B cell (primary cell): ENCODE results near the gene PTPN23. TPM values are rescaled to one million over a fixed set of nuclear protein-coding genes. Genes with fewer than 3 reads are reported as not detected.

Source experiments
- ATAC-seq: fragments of 200-7000 bp; cut with Tn5 transposase; one replicate; pipeline ENCODE4 v1.10.0; 2021; ENCODE audit warnings: low read depth, mild to moderate bottlenecking, moderate number of reproducible peaks, moderate library complexity
- CTCF ChIA-PET: fragments of 350-600 bp; sonication (Branson Sonifier 250); formaldehyde crosslinking; loops from one replicate; lab custom pipeline; 2021; ENCODE audit warnings: antibody characterized with exemption, inconsistent platforms; lab: Charles Lee
- POLR2A ChIA-PET: fragments of 350-600 bp; sonication (Branson Sonifier 250); formaldehyde crosslinking; loops from one replicate; lab custom pipeline; 2021; ENCODE audit warnings: antibody characterized with exemption; lab: Charles Lee
- DNase-seq: peaks from one replicate; pipeline ENCODE4 v3.0.0; 2013
- H2AFZ ChIP-seq: 2 replicates; pipeline ENCODE4 v1.6.1; 2012; ENCODE audit warnings: mild to moderate bottlenecking, low read depth, low read length; ENCODE audit not compliant: insufficient read depth, poor library complexity, severe bottlenecking
- H3K27ac ChIP-seq, 2 donors: 1 replicate in 1 of 2; 2 replicates in 1 of 2; pipeline ENCODE4 v1.5.1; 2012 to 2013; ENCODE audit warnings: low read length in 2 of 2, mild to moderate bottlenecking in 2 of 2, moderate library complexity in 1 of 2
- H3K27me3 ChIP-seq, 4 experiments: fragments of 200-600 bp in 1 of 4; sonication (generic) in 1 of 4; replicated peaks in 1 of 4; 1 replicate in 2 of 4; 2 replicates in 2 of 4; pipeline versions ENCODE4 v1.6.1 to v1.7.0; 2013 to 2016; ENCODE audit warnings: low read length in 3 of 4, mild to moderate bottlenecking in 2 of 4, mixed read lengths in 1 of 4, moderate library complexity in 1 of 4; ENCODE audit not compliant: insufficient read depth in 4 of 4, control insufficient read depth in 3 of 4; ENCODE audit errors: control extremely low read depth in 1 of 4
- H3K36me3 ChIP-seq, 2 experiments: replicated peaks in 1 of 2; 1 replicate in 1 of 2; 2 replicates in 1 of 2; pipeline versions ENCODE4 v1.6.1 to v1.7.1; 2013; ENCODE audit warnings: low read length in 1 of 2; ENCODE audit not compliant: insufficient read depth in 2 of 2, control insufficient read depth in 1 of 2; ENCODE audit errors: control extremely low read depth in 1 of 2, extremely low read depth in 1 of 2
- H3K4me1 ChIP-seq, 2 donors: fragments of 200-600 bp in 1 of 2; sonication (generic) in 1 of 2; 1 replicate in 1 of 2; 2 replicates in 1 of 2; pipeline versions ENCODE4 v1.5.1 to v1.6.1; 2013 to 2017; ENCODE audit warnings: low read length in 2 of 2; ENCODE audit not compliant: control insufficient read depth in 2 of 2, insufficient read depth in 2 of 2
- H3K4me2 ChIP-seq: replicated peaks from 2 replicates; pipeline ENCODE3; 2012; ENCODE audit warnings: mild to moderate bottlenecking, low read depth, low read length; ENCODE audit not compliant: poor library complexity, severe bottlenecking
- H3K4me3 ChIP-seq, 5 experiments: fragments of 200-600 bp in 1 of 5; sonication (generic) in 1 of 5; 1 replicate in 3 of 5; 2 replicates in 2 of 5; pipeline versions ENCODE4 v1.5.1 to v1.7.0; 2011 to 2016; ENCODE audit warnings: low read length in 4 of 5, mild to moderate bottlenecking in 4 of 5, low read depth in 2 of 5, control low read depth in 1 of 5, moderate library complexity in 1 of 5; ENCODE audit not compliant: insufficient read depth in 1 of 5; ENCODE audit errors: control extremely low read depth in 1 of 5, extremely low read depth in 1 of 5
- H3K79me2 ChIP-seq: fragments of 200-600 bp; sonication (generic); one replicate; pipeline ENCODE4 v1.6.0; 2016; ENCODE audit warnings: low read length; ENCODE audit not compliant: control insufficient read depth, insufficient read depth
- H3K9ac ChIP-seq: fragments of 200-600 bp; sonication (generic); 2 replicates; pipeline ENCODE4 v1.6.1; 2017; ENCODE audit warnings: mild to moderate bottlenecking, low read length, moderate library complexity
- H3K9me3 ChIP-seq, 3 donors: one replicate each; pipeline versions ENCODE4 v1.6.1 to v1.7.1; 2013; ENCODE audit warnings: low read length in 2 of 3; ENCODE audit not compliant: control insufficient read depth in 2 of 3, insufficient read depth in 1 of 3; ENCODE audit errors: control extremely low read depth in 1 of 3
- H4K20me1 ChIP-seq: 2 replicates; pipeline ENCODE4 v1.6.0; 2012; ENCODE audit warnings: mild to moderate bottlenecking, low read length; ENCODE audit not compliant: insufficient read depth, control insufficient read depth, poor library complexity, severe bottlenecking
- H3K27ac Mint-ChIP-seq: one replicate; pipeline ENCODE4 v1.8.0; 2021; ENCODE audit warnings: mixed read lengths
- H3K27me3 Mint-ChIP-seq: one replicate; pipeline ENCODE4 v1.8.0; 2021; ENCODE audit warnings: mixed read lengths
- H3K4me1 Mint-ChIP-seq: one replicate; pipeline ENCODE4 v1.8.0; 2021; ENCODE audit warnings: mixed read lengths
- H3K4me3 Mint-ChIP-seq: one replicate; pipeline ENCODE4 v1.8.0; 2021; ENCODE audit warnings: mixed read lengths
- H3K9me3 Mint-ChIP-seq: one replicate; pipeline ENCODE4 v1.8.0; 2022; ENCODE audit warnings: mixed read lengths; ENCODE audit not compliant: insufficient read depth
- EZH2 ChIP-seq: IDR thresholded peaks from 2 replicates; pipeline ENCODE4 v1.6.1; 2012; ENCODE audit warnings: borderline replicate concordance, low read depth, mild to moderate bottlenecking, moderate library complexity, low read length; ENCODE audit not compliant: insufficient read depth, poor library complexity, severe bottlenecking
- WGBS: methylation state at CpG from one replicate; pipeline ENCODE4 v1.1.5; 2013; ENCODE audit warnings: missing lambda C conversion rate; ENCODE audit not compliant: insufficient coverage; 5-methylcytosine and 5-hydroxymethylcytosine counted together
- intact Hi-C: fragments of 100-400 bp; cut with micrococcal nuclease; formaldehyde crosslinking; loops from one replicate; pipeline ENCODE4 v1.10.0; 2022
- polyA plus RNA-seq: library from polyadenylated mRNA; depleted of rRNA; stranded (reverse); fragments of >200 nt; gene quantifications from 2 replicates; pipeline ENCODE4 v1.2.3, GENCODE V29; 2012
- total RNA-seq, 2 donors: library from RNA; stranded (reverse); fragments of 120-200 nt in 1 of 2; gene quantifications; 1 replicate in 1 of 2; 2 replicates in 1 of 2; pipeline versions ENCODE4 v1.2.3 to v1.2.4, GENCODE V29; 2013 to 2022
- TF ChIP-seq, protein P1 (sequence below): fragments of 200-600 bp; IDR thresholded peaks from one replicate; pipeline ENCODE4 v1.8.0; 2022; ENCODE audit warnings: antibody characterized with exemption, mild to moderate bottlenecking

Gene PTPN23
- total and polyA plus RNA-seq, 2 donors (not counting 1 experiment from before 2014, with no cell fraction given) = 21.3 to 68.8 TPM

DNA sequence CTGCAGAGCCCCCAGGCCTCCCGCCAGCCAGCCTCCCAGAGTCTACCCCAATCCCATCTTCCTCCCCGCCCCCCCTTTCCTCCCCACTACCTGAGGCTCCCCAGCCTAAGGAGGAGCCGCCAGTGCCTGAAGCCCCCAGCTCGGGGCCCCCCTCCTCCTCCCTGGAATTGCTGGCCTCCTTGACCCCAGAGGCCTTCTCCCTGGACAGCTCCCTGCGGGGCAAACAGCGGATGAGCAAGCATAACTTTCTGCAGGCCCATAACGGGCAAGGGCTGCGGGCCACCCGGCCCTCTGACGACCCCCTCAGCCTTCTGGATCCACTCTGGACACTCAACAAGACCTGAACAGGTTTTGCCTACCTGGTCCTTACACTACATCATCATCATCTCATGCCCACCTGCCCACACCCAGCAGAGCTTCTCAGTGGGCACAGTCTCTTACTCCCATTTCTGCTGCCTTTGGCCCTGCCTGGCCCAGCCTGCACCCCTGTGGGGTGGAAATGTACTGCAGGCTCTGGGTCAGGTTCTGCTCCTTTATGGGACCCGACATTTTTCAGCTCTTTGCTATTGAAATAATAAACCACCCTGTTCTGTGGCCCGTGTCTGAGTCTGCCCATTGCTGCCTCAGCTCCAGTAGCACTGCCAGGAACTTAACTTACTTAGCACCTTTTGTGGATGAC, 32.2 kb downstream of the PTPN23 start:
- DNase-seq (no peak), ATAC-seq (no peak)
- Histone ChIP-seq H3K36me3 (peaks cover 0 to 72% of the 10 kb centered on the region in 2 experiments), H3K9me3 (no peaks in the 10 kb centered on the region), H3K9ac (no peak overlapping the region), H4K20me1 (no peaks in the 10 kb centered on the region), H3K4me3 (no peak overlapping the region), H3K4me2 (no peak overlapping the region), H3K4me1 (peaks cover 7 to 13% of the 10 kb centered on the region in 2 donors), H2AFZ (no peak overlapping the region), H3K27ac (no peak overlapping the region), H3K27me3 (no peaks in the 10 kb centered on the region), H3K79me2 (no peaks in the 10 kb centered on the region)
- TF ChIP-seq, protein P1, sequence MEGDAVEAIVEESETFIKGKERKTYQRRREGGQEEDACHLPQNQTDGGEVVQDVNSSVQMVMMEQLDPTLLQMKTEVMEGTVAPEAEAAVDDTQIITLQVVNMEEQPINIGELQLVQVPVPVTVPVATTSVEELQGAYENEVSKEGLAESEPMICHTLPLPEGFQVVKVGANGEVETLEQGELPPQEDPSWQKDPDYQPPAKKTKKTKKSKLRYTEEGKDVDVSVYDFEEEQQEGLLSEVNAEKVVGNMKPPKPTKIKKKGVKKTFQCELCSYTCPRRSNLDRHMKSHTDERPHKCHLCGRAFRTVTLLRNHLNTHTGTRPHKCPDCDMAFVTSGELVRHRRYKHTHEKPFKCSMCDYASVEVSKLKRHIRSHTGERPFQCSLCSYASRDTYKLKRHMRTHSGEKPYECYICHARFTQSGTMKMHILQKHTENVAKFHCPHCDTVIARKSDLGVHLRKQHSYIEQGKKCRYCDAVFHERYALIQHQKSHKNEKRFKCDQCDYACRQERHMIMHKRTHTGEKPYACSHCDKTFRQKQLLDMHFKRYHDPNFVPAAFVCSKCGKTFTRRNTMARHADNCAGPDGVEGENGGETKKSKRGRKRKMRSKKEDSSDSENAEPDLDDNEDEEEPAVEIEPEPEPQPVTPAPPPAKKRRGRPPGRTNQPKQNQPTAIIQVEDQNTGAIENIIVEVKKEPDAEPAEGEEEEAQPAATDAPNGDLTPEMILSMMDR = no peak
- no peak for TF ChIP-seq EZH2
- ChIA-PET CTCF (interaction anchor here (1.1 to 1.7 kb wide), 3 partner anchors 8 to 13 kb away, joined by 3 to 4 read pairs (median 3); no protein-coding TSS in a partner anchor), POLR2A (interaction anchor here (1.0 kb wide), 1 partner anchor 63 kb away, joined by 3 read pairs; the partner anchor contains the start of gene SCAP)
- H3K4me3 Mint-ChIP-seq = no peak overlapping the region
- peak overlapping the region; percentile 22 for H3K27ac Mint-ChIP-seq
- H3K4me1 Mint-ChIP-seq = peaks cover 18% of the 10 kb centered on the region
- H3K9me3 Mint-ChIP-seq = no peaks in the 10 kb centered on the region
- 84% methylated on average over 12 of the region's 12 CpGs for WGBS
- H3K27me3 Mint-ChIP-seq = no peaks in the 10 kb centered on the region
- intact Hi-C loops = no loop called here

DNA sequence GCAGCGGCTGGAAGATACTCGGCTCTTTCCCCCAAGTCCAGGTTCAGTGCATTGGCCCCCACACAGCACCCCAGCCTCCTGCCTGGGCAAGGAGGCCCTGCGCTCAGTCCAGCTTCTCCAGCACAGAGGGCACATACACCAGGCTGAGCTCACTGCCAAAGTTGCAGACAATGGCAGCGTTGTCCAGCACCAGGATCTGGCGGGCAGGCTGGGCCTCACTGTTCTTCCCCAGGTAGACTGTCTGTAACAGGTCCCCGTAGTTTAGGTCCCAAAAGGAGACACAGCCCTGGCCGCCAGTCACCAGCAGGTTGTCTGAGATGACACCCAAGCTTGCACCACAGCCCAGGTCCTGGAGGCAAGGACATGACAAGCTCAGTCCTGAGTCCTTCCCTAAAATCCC, 32.9 kb downstream of the PTPN23 start:
- DNase-seq = no peak
- Histone ChIP-seq H3K4me3 (no peak overlapping the region), H3K27me3 (no peaks in the 10 kb centered on the region), H3K9ac (no peak overlapping the region), H3K36me3 (peaks cover 0 to 66% of the 10 kb centered on the region in 2 experiments), H3K9me3 (no peaks in the 10 kb centered on the region), H4K20me1 (no peaks in the 10 kb centered on the region), H3K4me2 (no peak overlapping the region), H3K79me2 (no peaks in the 10 kb centered on the region), H3K4me1 (peaks cover 7 to 13% of the 10 kb centered on the region in 2 donors), H2AFZ (no peak overlapping the region), H3K27ac (peak overlapping the region in 1 of 2 donors; percentile 47)
- TF ChIP-seq, protein P1 = no peak
- TF ChIP-seq EZH2 = no peak
- ATAC-seq = no peak
- intact Hi-C loops = no loop called here
- WGBS = 97% methylated on average over 7 of the region's 7 CpGs
- peaks cover 18% of the 10 kb centered on the region for H3K4me1 Mint-ChIP-seq
- H3K9me3 Mint-ChIP-seq = no peaks in the 10 kb centered on the region
- ChIA-PET CTCF (interaction anchor here (1.1 to 1.2 kb wide), 2 partner anchors 11 to 12 kb away, joined by 3 read pairs; no protein-coding TSS in a partner anchor), POLR2A (interaction anchor here (1.0 kb wide), 1 partner anchor 62 kb away, joined by 3 read pairs; the partner anchor contains the start of gene SCAP)
- H3K27ac Mint-ChIP-seq = peak overlapping the region; percentile 65
- H3K27me3 Mint-ChIP-seq = no peaks in the 10 kb centered on the region
- no peak overlapping the region for H3K4me3 Mint-ChIP-seq
